K562 (cell line): Measurements from ENCODE around the gene PTPRF. TPM values are rescaled to one million over a fixed set of nuclear protein-coding genes. Genes with fewer than 3 reads are reported as not detected.
"Not testable (repeated sequence)": the region's sequence is repeated elsewhere in the genome, so short reads cannot be mapped to it uniquely, and the experiment has no call there.

ENCODE experiments used
- ATAC-seq: fragments of 200-7000 bp; cut with Tn5 transposase; 3 replicates; pipeline ENCODE4 v1.9.1; 2020; ENCODE audit warnings: moderate library complexity
- BruUV-seq: library from RNA; stranded (reverse); fragments of 400-500 nt; replicated peaks from 2 replicates; lab custom pipeline; 2021; lab: Mats Ljungman, UMichigan
- CTCF ChIA-PET: fragments of 300-600 bp; formaldehyde crosslinking; extraction: SDS; loops from one replicate; lab custom pipeline; 2021; ENCODE audit warnings: low intra/inter-chr PET ratio; lab: Yijun Ruan, JAX
- POLR2A ChIA-PET: fragments of 300-600, 350-650 bp; sonication (Branson Sonifier 250); formaldehyde crosslinking; extraction: SDS; loops from one replicate; lab custom pipeline; 2021; ENCODE audit warnings: antibody characterized with exemption, inconsistent platforms; lab: Yijun Ruan, JAX
- DNase-seq, 4 experiments: peaks; one replicate each; pipeline versions ENCODE4 v3.0.0 to v3.0.0-alpha.2; 2011 to 2018; ENCODE audit warnings: low spot score in 3 of 4, mixed read lengths in 3 of 4; ENCODE audit errors: extremely low read depth in 1 of 4
- FAIRE-seq: peaks from 2 replicates; lab custom pipeline; 2011; peaks lifted over from hg19 to GRCh38; lab: Jason Lieb, UNC
- H2AFZ ChIP-seq: 2 replicates; pipeline ENCODE4 v1.6.0; 2011; ENCODE audit warnings: low read depth, low read length, control low read depth, inconsistent platforms
- H3K27ac ChIP-seq: fragments of 200-600 bp; 3 replicates; pipeline ENCODE4 v1.8.0; 2011; ENCODE audit warnings: low read depth, mild to moderate bottlenecking, control low read depth, inconsistent platforms, low read length, moderate library complexity, mixed read lengths; ENCODE audit errors: extremely low read depth
- H3K27me3 ChIP-seq, 2 experiments: fragments of 300-600 bp in 1 of 2; 2 replicates in 1 of 2; 3 replicates in 1 of 2; pipeline versions ENCODE4 v1.6.0 to v1.8.0; 2011; ENCODE audit warnings: inconsistent platforms in 2 of 2, low read length in 2 of 2, mild to moderate bottlenecking in 1 of 2, mixed read lengths in 1 of 2, moderate library complexity in 1 of 2; ENCODE audit not compliant: control insufficient read depth in 2 of 2, insufficient read depth in 2 of 2
- H3K36me3 ChIP-seq: fragments of 300-600 bp; 3 replicates; pipeline ENCODE4 v1.8.0; 2011; ENCODE audit warnings: mild to moderate bottlenecking, low read length, inconsistent platforms; ENCODE audit not compliant: control insufficient read depth, insufficient read depth
- H3K4me1 ChIP-seq, 2 experiments: fragments of 200-600 bp in 1 of 2; replicated peaks in 1 of 2; 2 replicates in 1 of 2; 3 replicates in 1 of 2; pipeline versions ENCODE4 v1.5.1 to v1.8.0; 2011; ENCODE audit warnings: inconsistent platforms in 2 of 2, low read length in 2 of 2, mild to moderate bottlenecking in 1 of 2, mixed read lengths in 1 of 2, moderate library complexity in 1 of 2; ENCODE audit not compliant: control insufficient read depth in 2 of 2, insufficient read depth in 2 of 2
- H3K4me2 ChIP-seq: 2 replicates; pipeline ENCODE4 v1.6.1; 2011; ENCODE audit warnings: low read length, control low read depth, inconsistent platforms, mixed read lengths; ENCODE audit not compliant: insufficient read depth
- H3K4me3 ChIP-seq: fragments of 200-600 bp; sonication (generic), shearing (Covaris generic); 2 replicates; pipeline ENCODE4 v1.5.1; 2016; ENCODE audit warnings: control low read depth, inconsistent platforms
- H3K79me2 ChIP-seq: fragments of 200-600 bp; 3 replicates; pipeline ENCODE4 v1.8.0; 2011; ENCODE audit warnings: low read length, inconsistent platforms; ENCODE audit not compliant: control insufficient read depth, insufficient read depth
- H3K9ac ChIP-seq, 2 experiments: 2 replicates each; pipeline versions ENCODE4 v1.6.0 to v1.6.1; 2011; ENCODE audit warnings: low read depth in 2 of 2, low read length in 2 of 2, control low read depth in 1 of 2, inconsistent platforms in 1 of 2, mild to moderate bottlenecking in 1 of 2, mixed read lengths in 1 of 2; ENCODE audit not compliant: insufficient read depth in 1 of 2
- H3K9me1 ChIP-seq: one replicate; pipeline ENCODE4 v1.6.0; 2011; ENCODE audit warnings: inconsistent platforms, mild to moderate bottlenecking, low read length, moderate library complexity; ENCODE audit not compliant: control insufficient read depth, insufficient read depth
- H3K9me3 ChIP-seq: replicated peaks from 2 replicates; pipeline ENCODE4 v1.5.1; 2011; ENCODE audit warnings: low read depth, low read length, inconsistent platforms; ENCODE audit not compliant: control insufficient read depth, insufficient read depth
- H4K20me1 ChIP-seq: replicated peaks from 2 replicates; pipeline ENCODE4 v1.6.1; 2011; ENCODE audit warnings: low read length, inconsistent platforms, mixed read lengths; ENCODE audit not compliant: control insufficient read depth, insufficient read depth
- DACH1 ChIP-seq: fragments of 450-650 bp; IDR thresholded peaks from 2 replicates; pipeline ENCODE4 v1.6.1; 2018; ENCODE audit not compliant: partially characterized antibody
- EHMT2 ChIP-seq: fragments of 450-650 bp; IDR thresholded peaks from 2 replicates; pipeline ENCODE4 v1.6.1; 2018; ENCODE audit warnings: antibody characterized with exemption
- MNT ChIP-seq, 2 experiments: fragments of 450-650 bp; conservative IDR thresholded peaks; 2 replicates each; pipeline ENCODE4 v1.6.1; 2017; ENCODE audit warnings: mild to moderate bottlenecking in 2 of 2, moderate library complexity in 2 of 2
- PHF8 ChIP-seq: fragments of 200-600 bp; sonication (generic); IDR thresholded peaks from 2 replicates; pipeline ENCODE4 v1.6.1; 2012; ENCODE audit warnings: mixed run types, mild to moderate bottlenecking, inconsistent platforms, low read length, moderate library complexity, borderline replicate concordance
- SUPT5H ChIP-seq: fragments of 450-650 bp; IDR thresholded peaks from 2 replicates; pipeline ENCODE4 v1.6.1; 2016
- WGBS: fragments of 100-300 bp; shearing (Covaris generic); methylation state at CpG from one replicate; pipeline ENCODE4 v1.1.6; 2016; ENCODE audit warnings: low coverage, mixed read lengths; ENCODE audit not compliant: insufficient coverage; ENCODE audit errors: missing lambda C conversion rate; 5-methylcytosine and 5-hydroxymethylcytosine counted together
- in situ Hi-C: fragments of 300-500 bp; cut with MboI; formaldehyde crosslinking; loops from 4 replicates; pipeline ENCODE4 v1.15.0; 2018; ENCODE audit warnings: inconsistent platforms, mixed read lengths
- intact Hi-C: fragments of 100-400 bp; cut with micrococcal nuclease; formaldehyde crosslinking; loops from 2 replicates; pipeline ENCODE4 v1.14.2; 2022
- polyA plus RNA-seq, 8 experiments: library from polyadenylated mRNA; depleted of rRNA in 4 of 8; stranded (reverse) in 5 of 8; unstranded in 3 of 8; fragments of >200 nt; fragmentation: Nextera tagmentation in 2 of 8; fragmentation: Illumina TruSeq in 1 of 8; extraction: Ambion mirVana in 2 of 8; extraction: Trizol in 1 of 8; gene quantifications; 2 replicates each; pipeline versions ENCODE4 v1.2.1 to v1.2.3, GENCODE V29; 2011 to 2014; ENCODE audit warnings: inconsistent platforms in 1 of 8, missing spikeins in 1 of 8
- total RNA-seq, 7 experiments: library from RNA; depleted of rRNA in 6 of 7; stranded (reverse); fragments of >200 nt in 6 of 7; fragmentation: Illumina TruSeq in 2 of 7; extraction: Trizol in 2 of 7; gene quantifications; 2 replicates each; pipeline versions ENCODE4 v1.2.1 to v1.2.3, GENCODE V29; 2011 to 2021; ENCODE audit warnings: low replicate concordance in 1 of 7

The PTPRF gene
- total and polyA plus RNA-seq, 9 of the 15 experiments (the other 6 are each of a cell fraction or from before 2014, with no cell fraction given): 0.13 to 4.3 (median 1.1) TPM

DNA sequence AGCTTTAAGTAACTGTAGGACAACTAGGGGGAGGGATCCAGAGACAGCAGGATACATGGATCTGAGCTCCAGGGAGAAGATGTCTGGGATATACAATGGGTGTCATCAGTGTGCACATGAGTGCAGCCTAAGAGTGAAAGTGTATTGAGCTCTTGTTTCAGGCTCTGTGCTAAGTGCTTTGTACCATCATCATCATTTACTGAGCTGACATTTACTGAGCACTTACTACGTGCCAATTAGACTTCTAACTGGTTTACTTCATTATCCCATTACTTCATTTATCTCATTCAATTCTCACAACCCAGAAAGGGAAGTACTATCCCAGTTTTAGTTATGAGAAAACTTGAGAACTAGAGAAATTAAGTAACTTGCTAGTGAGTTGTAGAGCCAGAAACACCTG is 114.8 kb downstream of the PTPRF start (continued):
- TF ChIP-seq MNT (conservative IDR thresholded peaks at IDR 0.05) (peak in 1 of 2 experiments; percentile 45; a peak in 1 of 4 replicates), SUPT5H (no peak), EHMT2 (no peak), PHF8 (no peak)

- TF ChIP-seq DACH1: peak; percentile 59
- TF ChIP-seq, all 486 proteins: peak for 1; not testable (repeated sequence) for 485
- H3K9ac ChIP-seq, H3K9me1 ChIP-seq, in situ Hi-C loops, H3K4me1 ChIP-seq, FAIRE-seq, H3K9me3 ChIP-seq, POLR2A ChIA-PET, intact Hi-C loops, H2AFZ ChIP-seq, H3K4me3 ChIP-seq, BruUV-seq, CTCF ChIA-PET, H3K4me2 ChIP-seq, DNase-seq, H4K20me1 ChIP-seq, ATAC-seq, H3K27ac ChIP-seq, H3K36me3 ChIP-seq: not testable (repeated sequence)
- Histone ChIP-seq H3K27me3 (peaks cover 7 to 18% of the 10 kb centered on the region in 2 experiments; a peak in 4 of 5 replicates), H3K79me2 (peaks cover 19% of the 10 kb centered on the region)
- WGBS: 17% methylated on average over 9 of the region's 9 CpGs
These were observed 116.6 kb downstream of the PTPRF start for GRCh38 chr1:43647331-43647730.
